Myocyte (in vitro differentiated cells): ENCODE measurements around the gene BAK1. TPM values are rescaled to one million over a fixed set of nuclear protein-coding genes. Genes with fewer than 3 reads are reported as not detected.

Source experiments
- DNase-seq: peaks from one replicate; pipeline ENCODE4 v3.0.0-alpha.2; 2012; ENCODE audit warnings: low read depth
- total RNA-seq: library from RNA; depleted of rRNA; stranded (reverse); fragments of >200 nt; gene quantifications from 2 replicates; pipeline ENCODE4 v1.2.3, GENCODE V29; 2014

Gene BAK1
- total RNA-seq, 1 donor from 2014 or later: 27.3 TPM

- no peak for DNase-seq
These were observed 8.8 kb upstream of the BAK1 start for GRCh38 chr6:33588894-33589293.

DNA sequence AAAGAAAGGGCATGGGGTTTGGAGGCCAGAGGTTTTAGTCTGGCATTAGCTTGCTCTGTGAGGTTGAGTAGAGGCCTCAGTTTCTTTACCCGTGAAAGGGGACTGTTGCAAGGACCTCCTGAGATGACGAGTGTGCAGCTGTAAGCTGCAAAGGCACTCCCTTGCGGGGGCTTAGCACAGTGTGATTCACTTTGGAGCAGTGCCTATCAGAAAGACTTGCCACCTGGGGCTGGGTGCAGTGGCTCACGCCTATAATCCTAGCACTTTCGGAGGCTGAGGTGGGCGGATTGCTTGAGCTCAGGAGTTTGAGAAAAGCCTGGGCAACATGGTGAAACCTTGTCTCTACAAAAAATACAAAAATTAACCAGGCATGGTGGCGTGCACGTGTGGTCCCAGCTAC, 7.5 kb upstream of the BAK1 start:
- no peak for DNase-seq

DNA sequence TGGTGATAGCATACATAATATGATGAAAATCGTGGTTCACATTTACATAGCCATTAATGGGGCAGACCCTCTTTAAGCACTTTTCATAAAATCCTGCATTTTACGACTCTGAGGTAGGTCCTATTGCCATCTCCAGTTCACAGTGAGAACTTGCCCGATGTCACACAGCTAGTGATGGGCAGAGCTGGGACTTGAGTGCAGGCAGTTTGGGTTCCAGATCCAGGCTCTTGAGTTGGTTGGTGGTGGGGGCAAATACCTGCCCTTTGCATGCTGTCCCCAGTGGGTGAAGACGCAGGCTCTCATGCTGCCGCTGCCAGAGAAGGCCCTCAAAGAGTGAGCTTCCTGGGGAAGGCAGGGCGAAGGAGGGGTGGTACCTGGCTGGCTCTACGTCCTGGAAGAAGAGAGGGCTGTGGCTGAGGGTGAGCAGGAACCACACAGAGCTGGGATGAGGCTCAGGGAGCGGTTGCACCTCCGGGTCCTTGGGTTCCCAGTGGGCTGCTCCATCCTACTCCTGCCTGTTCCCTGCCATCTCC, 6.1 kb upstream of the BAK1 start:
- DNase-seq: no peak

DNA sequence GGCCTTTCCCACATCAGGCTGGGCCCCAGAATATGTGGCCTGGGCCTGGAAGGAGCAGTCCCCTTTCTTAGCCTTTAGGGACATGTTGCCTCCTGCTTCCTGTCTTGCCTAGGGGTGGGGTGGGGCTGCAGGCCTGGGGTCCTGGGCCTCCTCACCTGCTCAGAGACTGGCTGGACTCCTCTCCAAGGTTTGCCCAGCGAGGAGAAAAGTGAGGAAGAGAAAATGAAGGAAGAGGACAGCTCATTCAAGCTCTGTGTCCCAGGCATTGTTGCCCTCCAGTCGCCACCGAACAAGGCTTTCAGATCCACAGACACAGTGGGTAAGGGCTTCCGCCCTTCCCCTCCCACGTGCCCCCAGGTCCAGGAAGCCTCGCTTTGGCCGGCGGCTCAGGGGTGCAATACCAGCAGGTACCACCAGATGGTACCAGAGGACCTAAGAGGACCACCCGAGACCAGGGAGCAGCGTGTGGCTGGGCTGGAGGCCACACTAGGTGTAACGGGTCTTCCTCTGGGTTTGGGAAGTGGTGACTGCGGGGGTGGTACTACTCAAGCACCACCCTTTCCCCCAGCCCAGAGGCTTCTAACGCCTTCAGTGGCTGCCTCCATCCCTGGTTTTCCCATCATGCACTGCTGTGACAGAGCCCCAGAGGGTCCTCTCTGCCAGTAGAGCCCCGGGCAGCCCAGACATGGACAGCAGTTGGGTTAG, 5.5 kb upstream of the BAK1 start:
- peak; percentile 74 for DNase-seq

- no peak for DNase-seq
These were observed 4.8 kb upstream of the BAK1 start for GRCh38 chr6:33584700-33585402.

GRCh38 chr6:33583591-33584155, 3.6 kb upstream of the BAK1 start:
- DNase-seq: no peak

DNA sequence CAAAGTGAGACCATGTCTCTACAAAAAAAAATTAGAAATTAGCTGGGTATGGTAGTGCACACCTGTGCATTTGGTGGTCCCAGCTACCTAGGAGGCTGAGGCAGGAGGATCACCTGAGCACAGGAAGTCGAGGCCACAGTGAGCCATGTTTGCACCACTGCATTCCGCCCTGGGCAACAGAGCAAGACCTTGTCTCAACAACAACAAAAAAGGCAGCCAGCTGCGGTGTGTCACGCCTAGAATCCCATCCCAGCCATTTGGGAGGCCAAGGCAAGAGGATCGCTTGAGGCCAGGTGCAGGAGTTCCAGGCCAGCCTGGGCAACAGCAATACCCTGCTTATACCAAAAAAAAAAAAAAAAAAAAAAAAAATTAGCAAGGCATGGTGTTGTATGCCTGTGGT, 1.1 kb upstream of the BAK1 start:
- no peak for DNase-seq

DNA sequence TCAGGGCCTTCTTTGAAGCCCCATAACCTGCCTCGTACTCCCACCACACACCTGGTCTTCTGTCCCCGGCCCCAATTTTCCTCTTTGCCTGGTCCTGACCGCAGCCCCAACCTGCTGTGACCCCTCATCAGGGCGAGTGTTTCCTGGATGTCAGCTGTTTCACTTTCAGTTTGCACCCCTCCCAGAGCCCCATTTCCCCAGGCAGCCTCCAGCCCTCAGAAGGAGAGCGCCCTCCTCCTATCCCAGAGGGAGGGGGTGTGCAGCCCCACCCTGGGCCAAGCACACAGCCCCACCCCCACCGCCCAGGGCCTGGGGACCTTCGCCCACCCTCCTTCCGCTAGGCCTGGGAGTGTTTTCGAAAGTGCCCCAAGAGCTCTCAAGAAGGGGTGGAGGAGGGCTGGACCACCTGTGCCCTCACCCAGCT, 1.5 kb downstream of the BAK1 start:
- no peak for DNase-seq

- no peak for DNase-seq
These were observed 1.9 kb downstream of the BAK1 start for GRCh38 chr6:33578164-33578563.

DNA sequence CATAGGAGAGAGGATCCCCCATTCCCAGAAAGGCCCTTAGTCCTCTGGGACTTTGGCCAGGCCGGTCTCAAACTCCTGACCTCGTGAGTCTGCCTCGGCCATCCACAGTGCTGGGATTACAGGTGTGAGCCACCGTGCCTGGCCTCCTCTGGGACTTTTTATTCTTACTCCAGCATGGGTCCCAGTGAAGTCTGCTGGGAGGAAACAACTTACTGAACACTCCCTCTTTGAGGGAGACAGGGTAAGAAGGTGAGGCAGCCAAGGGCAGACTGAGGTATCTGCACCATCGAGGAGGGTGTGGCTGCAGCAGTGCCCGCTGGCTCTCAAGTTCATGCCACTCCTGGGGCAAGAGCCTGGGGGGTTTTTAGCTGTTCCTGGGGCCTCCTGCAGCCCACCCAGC, 2.4 kb downstream of the BAK1 start:
- DNase-seq: no peak

- DNase-seq: no peak
These were observed 3.0 kb downstream of the BAK1 start for GRCh38 chr6:33577106-33577535.

GRCh38 chr6:33576668-33577067, 3.4 kb downstream of the BAK1 start:
- no peak for DNase-seq

DNA sequence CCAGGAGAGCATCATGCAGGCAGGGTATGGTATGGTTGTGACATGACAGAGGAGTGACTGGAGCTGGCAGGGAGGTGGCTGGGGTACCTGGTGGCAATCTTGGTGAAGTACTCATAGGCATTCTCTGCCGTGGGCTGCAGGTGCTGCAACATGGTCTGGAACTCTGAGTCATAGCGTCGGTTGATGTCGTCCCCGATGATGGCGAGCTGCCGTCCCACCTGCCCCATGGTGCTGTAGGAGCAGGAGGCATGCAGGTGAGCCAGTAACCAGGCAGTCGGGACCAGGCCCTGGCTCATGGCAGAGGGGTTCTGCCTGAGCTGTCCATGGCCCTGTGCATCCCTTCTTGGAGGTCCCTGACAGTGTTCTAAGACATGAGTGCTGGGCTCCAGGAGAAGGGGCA, 4.9 kb downstream of the BAK1 start:
- DNase-seq: no peak

DNA sequence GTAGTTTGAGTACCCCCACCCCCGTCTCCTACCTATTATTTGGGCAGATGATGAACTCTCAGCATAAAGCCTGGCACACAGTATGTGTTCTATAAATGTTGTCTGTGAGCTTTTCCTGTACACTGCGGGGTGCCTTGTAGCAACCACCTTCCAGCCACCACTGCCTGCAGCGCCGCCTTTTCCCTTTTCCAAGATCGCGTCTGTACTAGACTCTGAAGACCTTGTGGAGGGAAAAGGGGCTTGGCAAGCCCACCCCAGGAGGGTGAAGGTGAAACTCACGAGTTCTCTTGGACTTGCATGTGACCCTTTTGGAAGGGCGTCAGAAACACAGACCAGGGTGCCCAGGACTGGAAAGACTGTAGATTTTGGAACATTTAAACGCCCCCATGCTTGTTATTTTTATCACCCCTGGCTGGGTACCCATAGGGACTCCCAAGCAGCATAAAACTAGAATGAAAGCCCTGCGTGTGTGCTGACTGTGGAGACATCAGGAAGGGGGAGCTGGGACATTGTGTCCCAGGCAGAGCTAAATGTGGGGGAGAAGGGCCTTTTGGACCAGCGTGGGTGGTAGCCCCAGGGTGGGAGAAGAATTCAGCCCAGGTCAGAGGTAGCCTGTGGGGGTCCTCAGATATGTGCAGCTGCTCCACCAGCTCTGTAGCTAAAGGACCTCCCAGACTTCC, 8.3 kb downstream of the BAK1 start:
- no peak for DNase-seq

GRCh38 chr6:33570806-33571636, 9.1 kb downstream of the BAK1 start:
- DNase-seq: peak; percentile 85

DNA sequence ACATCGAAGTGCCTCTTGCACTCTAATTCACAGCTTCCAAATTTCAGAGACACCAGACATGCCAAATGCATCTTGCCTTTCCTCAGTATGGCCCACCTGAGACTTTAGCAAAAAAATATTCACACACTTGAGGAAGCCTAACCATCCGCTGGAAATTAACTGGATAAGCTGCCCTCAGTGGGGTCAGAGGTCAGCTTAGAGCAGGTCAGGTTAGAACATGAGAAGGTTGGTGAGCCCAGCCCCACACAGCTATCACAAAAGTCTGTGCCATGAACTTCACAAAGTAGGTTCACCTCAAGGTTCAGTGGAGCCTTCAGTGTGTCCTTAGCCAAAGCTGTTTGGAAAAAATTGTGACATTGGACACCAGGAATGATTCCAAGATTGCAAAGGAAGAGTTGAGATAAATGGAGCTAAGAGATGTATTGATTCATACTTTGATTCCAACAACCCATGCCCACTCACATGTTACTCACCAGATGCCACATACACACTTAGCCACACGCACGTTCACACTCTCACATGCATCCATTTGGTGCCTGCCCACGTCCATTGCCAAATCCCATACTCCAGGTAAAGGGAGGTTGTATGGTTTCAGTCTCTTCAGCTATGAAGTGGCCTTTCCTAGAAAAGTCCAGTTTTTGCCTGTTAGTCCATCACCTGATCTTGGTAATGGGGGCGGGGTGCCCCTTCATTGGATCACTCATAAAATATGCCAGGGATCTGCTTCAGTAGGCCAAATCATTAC, 11.1 kb downstream of the BAK1 start:
- DNase-seq: no peak

- DNase-seq: no peak
These were observed 12.2 kb downstream of the BAK1 start for GRCh38 chr6:33567836-33568235.

GRCh38 chr6:33566182-33567084, 13.6 kb downstream of the BAK1 start:
- no peak for DNase-seq

GRCh38 chr6:33558801-33559200, 21.3 kb downstream of the BAK1 start:
- no peak for DNase-seq
